Measurements from ENCODE around the gene SVEP1. TPM values are rescaled to one million over a fixed set of nuclear protein-coding genes. Genes with fewer than 3 reads are reported as not detected.

The SVEP1 gene
- total RNA-seq, 1 donor from 2014 or later = 1.3 TPM

DNA sequence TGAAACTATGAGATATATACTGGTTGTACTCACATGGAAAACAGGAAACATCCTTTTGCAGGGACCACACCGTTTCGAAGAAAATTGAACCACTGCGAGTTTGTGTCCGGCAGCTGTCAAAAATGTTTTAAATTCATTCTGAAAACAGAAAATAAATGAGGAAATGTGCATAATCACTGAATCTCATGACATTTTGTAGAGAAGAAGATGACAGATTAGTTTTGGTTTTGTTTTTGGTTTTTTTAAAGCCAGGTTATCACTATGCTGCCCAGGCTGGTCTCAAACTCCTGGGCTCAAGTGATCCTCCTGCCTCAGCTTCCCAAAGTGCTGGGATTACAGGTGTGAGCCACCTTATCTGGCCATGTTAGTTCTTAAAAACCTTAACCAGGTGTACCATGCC, 245.4 kb downstream of the SVEP1 start:
- DNase-seq (ENCODE audit: low read depth) = no peak
- FAIRE-seq = no peak

DNA sequence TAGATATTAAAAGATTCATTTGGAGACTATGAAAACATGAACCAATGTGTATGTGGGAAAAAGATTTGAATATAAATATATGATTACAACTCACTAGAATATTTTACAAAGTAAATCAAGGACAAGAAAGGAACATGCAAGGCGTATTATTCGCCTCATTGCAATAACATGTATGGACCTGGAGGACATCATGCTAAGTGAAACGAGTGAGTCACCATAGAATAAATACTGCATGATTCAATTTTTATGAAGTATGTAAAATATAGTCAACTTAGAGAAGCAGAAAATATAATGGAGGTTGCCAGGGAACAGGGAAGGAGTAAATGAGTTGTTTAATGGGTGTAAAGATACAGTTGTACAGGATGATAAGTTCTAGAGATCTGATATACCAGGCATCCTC, 246.8 kb downstream of the SVEP1 start:
- no peak overlapping the region for H3K4me3 ChIP-seq (ENCODE audit: low read depth, low read length)
- DNase-seq (ENCODE audit: low read depth) (peak; percentile 91), FAIRE-seq (no peak)
- H3K36me3 ChIP-seq (ENCODE audit: control insufficient read depth, insufficient read depth, low read length) = no peaks in the 10 kb centered on the region
- TF ChIP-seq, protein P1, sequence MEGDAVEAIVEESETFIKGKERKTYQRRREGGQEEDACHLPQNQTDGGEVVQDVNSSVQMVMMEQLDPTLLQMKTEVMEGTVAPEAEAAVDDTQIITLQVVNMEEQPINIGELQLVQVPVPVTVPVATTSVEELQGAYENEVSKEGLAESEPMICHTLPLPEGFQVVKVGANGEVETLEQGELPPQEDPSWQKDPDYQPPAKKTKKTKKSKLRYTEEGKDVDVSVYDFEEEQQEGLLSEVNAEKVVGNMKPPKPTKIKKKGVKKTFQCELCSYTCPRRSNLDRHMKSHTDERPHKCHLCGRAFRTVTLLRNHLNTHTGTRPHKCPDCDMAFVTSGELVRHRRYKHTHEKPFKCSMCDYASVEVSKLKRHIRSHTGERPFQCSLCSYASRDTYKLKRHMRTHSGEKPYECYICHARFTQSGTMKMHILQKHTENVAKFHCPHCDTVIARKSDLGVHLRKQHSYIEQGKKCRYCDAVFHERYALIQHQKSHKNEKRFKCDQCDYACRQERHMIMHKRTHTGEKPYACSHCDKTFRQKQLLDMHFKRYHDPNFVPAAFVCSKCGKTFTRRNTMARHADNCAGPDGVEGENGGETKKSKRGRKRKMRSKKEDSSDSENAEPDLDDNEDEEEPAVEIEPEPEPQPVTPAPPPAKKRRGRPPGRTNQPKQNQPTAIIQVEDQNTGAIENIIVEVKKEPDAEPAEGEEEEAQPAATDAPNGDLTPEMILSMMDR (IDR thresholded peaks at IDR 0.05; ENCODE audit: insufficient read depth, low read length, severe bottlenecking) = no peak
- H3K27me3 ChIP-seq (ENCODE audit: control insufficient read depth, insufficient read depth, low read length) = no peaks in the 10 kb centered on the region

More for the DNA sequence above, 245.4 kb downstream of the SVEP1 start:
- Histone ChIP-seq H3K4me3 (ENCODE audit: low read depth, low read length) (no peak overlapping the region), H3K27me3 (ENCODE audit: control insufficient read depth, insufficient read depth, low read length) (no peaks in the 10 kb centered on the region), H3K36me3 (ENCODE audit: control insufficient read depth, insufficient read depth, low read length) (no peaks in the 10 kb centered on the region)
- TF ChIP-seq, protein P1 (IDR thresholded peaks at IDR 0.05; ENCODE audit: insufficient read depth, low read length, severe bottlenecking) = no peak

DNA sequence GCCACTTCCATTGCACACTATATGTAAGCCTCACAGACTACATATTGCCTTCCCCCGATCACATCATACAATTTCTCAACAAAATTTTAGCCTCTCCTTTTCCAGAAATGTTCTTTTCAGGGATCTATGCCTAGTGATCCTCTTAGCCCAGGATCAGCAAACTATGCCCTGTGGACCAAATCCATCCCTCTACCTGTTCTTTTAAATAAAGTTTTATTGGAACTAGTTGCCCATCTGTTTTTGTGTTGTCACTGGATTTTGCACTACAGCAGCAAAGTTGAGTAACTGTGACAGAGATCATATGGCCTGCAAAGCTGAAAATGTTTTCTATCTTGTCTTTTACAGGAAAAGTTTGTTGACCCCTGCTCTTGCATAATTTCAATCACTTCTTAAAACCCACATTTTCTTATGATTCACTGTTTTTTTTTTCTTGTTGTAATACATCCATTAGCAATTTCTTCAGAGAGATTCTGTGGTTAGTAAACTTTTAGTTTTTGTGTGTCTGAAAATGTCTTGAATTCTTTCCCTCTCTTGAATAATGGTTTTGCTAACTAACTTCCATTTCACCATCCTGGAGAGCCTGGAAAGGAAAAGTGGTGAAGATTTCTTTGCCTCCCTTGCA, 248.9 kb downstream of the SVEP1 start:
- TF ChIP-seq, protein P1 (IDR thresholded peaks at IDR 0.05; ENCODE audit: insufficient read depth, low read length, severe bottlenecking) = no peak
- H3K27me3 ChIP-seq (ENCODE audit: control insufficient read depth, insufficient read depth, low read length) = no peaks in the 10 kb centered on the region
- FAIRE-seq = no peak
- no peaks in the 10 kb centered on the region for H3K36me3 ChIP-seq (ENCODE audit: control insufficient read depth, insufficient read depth, low read length)
- H3K4me3 ChIP-seq (ENCODE audit: low read depth, low read length) = no peak overlapping the region
- no peak for DNase-seq (ENCODE audit: low read depth)

DNA sequence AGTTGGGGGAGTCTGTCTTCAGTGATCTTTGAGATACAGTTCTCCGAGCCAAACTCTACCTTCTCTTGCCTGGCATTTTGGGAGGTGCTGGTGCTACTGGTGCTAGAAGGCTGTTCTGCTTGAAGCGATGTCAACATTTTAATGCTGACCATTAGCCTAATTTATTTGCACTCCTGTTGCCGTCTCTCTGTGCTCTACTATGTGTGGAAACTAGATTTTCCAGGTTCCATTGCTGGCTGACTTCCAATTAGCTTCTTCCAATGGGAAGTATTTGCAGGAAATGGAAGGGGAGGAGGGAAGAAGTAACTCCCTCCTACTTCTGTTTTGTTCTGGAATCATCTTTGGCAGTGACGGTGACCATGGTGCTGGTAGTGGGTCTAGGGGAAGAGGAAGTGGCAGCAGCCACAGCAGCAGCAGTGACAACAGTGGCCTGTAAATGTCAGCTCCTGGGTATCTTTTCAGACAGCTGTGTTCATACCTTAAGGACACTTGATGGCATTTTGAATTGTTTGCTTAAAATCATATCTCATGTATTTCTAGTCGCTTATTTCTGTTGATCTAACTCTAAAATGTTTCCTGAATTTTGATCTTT, 249.8 kb downstream of the SVEP1 start:
- DNase-seq (ENCODE audit: low read depth) = peak; percentile 27
- TF ChIP-seq, protein P1 (IDR thresholded peaks at IDR 0.05; ENCODE audit: insufficient read depth, low read length, severe bottlenecking) = no peak
- no peaks in the 10 kb centered on the region for H3K27me3 ChIP-seq (ENCODE audit: control insufficient read depth, insufficient read depth, low read length)
- FAIRE-seq = no peak
- no peak overlapping the region for H3K4me3 ChIP-seq (ENCODE audit: low read depth, low read length)
- no peaks in the 10 kb centered on the region for H3K36me3 ChIP-seq (ENCODE audit: control insufficient read depth, insufficient read depth, low read length)

DNA sequence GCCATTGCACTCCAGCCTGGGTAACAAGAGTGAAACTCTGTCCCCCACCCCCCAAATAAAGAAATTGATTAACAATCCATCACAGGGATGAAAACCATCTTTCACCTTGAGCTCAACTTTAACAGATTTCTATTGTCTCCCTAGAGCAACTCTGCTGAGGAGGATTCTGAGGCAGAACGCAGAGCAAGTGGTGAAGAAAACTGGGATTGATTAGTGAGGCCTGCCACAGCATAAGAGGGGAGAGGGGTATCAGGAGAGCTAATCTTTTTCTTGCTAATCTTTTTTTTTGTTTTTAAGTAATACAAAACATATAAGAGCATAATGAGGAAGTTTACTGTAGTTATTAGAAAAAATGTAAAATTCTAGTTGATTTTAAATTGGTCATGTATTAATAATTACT, 250.8 kb downstream of the SVEP1 start:
- DNase-seq (ENCODE audit: low read depth) = no peak
- Histone ChIP-seq H3K27me3 (ENCODE audit: control insufficient read depth, insufficient read depth, low read length) (no peaks in the 10 kb centered on the region), H3K36me3 (ENCODE audit: control insufficient read depth, insufficient read depth, low read length) (no peaks in the 10 kb centered on the region), H3K4me3 (ENCODE audit: low read depth, low read length) (no peak overlapping the region)
- FAIRE-seq = no peak
- TF ChIP-seq, protein P1 (IDR thresholded peaks at IDR 0.05; ENCODE audit: insufficient read depth, low read length, severe bottlenecking) = no peak

DNA sequence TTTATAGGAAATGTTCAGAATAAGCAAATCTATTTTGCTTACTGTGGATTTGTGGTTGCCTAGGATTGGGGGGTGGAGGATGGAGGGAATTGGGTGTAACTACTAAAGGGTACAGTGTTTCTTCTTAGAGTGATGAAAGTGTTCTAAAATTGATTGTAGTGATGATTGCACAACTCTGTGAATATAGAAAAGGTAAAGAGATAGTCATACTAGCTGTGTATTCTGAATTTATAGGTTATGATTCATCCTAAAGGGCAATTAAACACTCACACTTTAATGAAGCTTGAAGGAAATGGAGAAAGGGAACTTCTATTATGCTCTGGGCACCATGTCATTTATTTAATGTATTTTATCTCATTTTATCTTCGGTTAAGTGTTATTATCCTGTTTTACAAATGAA, 251.8 kb downstream of the SVEP1 start:
- Histone ChIP-seq H3K27me3 (ENCODE audit: control insufficient read depth, insufficient read depth, low read length) (no peaks in the 10 kb centered on the region), H3K36me3 (ENCODE audit: control insufficient read depth, insufficient read depth, low read length) (no peaks in the 10 kb centered on the region), H3K4me3 (ENCODE audit: low read depth, low read length) (no peak overlapping the region)
- DNase-seq (ENCODE audit: low read depth) = peak; percentile 65
- TF ChIP-seq, protein P1 (IDR thresholded peaks at IDR 0.05; ENCODE audit: insufficient read depth, low read length, severe bottlenecking) = no peak
- no peak for FAIRE-seq

All from bronchial epithelial cell (primary cell).